ENCODE results near the gene TSPOAP1. TPM values are rescaled to one million over a fixed set of nuclear protein-coding genes. Genes with fewer than 3 reads are reported as not detected.

TSPOAP1 gene
- total and polyA plus RNA-seq, 10 of the 15 experiments (the other 5 are each of a cell fraction or from before 2014, with no cell fraction given): 0.58 to 16.4 (median 4.2) TPM; not detected in 1

GRCh38 chr17:58308985-58309917 lies 19.3 kb downstream of the TSPOAP1 start:
- 62% methylated on average over 21 of the region's 21 CpGs for WGBS (ENCODE audit: insufficient coverage, insufficient replicate concordance, low lambda C conversion rate, missing lambda C conversion rate)
- no TSS peak for BruUV-seq (replicated peaks)
- no peak for FAIRE-seq
- intact Hi-C loops (cut with micrococcal nuclease; ENCODE audit: unreplicated experiment) (no loop called here), in situ Hi-C loops (cut with MboI) (no loop called here)
- no peak overlapping the region for H3K27ac ChIP-seq (ENCODE audit: control insufficient read depth, insufficient read depth)
- no peak for ATAC-seq
- DNase-seq (ENCODE audit: low read depth, low spot score): no peak
- TF ChIP-seq ZNF24 (IDR thresholded peaks at IDR 0.05) (no peak), MXI1 (IDR thresholded peaks at IDR 0.05; ENCODE audit: low read depth, low read length) (no peak), CTCF (IDR thresholded peaks at IDR 0.05 in 2 of 3, conservative IDR thresholded peaks at IDR 0.05 in 1 of 3; ENCODE audit: control insufficient read depth in 2 of 3, extremely low read depth in 1 of 3, insufficient read depth in 1 of 3, low read depth in 3 of 3, low read length in 3 of 3) (no peak), EP300 (IDR thresholded peaks at IDR 0.05; ENCODE audit: borderline replicate concordance in 1 of 2, control insufficient read depth in 1 of 2, low read depth in 2 of 2, low read length in 2 of 2) (no peak), ZNF384 (IDR thresholded peaks at IDR 0.05; ENCODE audit: borderline replicate concordance, low read depth, low read length) (no peak), MYB (IDR thresholded peaks at IDR 0.05; ENCODE audit: borderline replicate concordance, low read depth, low read length) (no peak), YY1 (IDR thresholded peaks at IDR 0.05; ENCODE audit: low read depth, low read length) (no peak), CHD2 (IDR thresholded peaks at IDR 0.05; ENCODE audit: borderline replicate concordance, low read depth, low read length) (no peak), MYC (IDR thresholded peaks at IDR 0.05; ENCODE audit: insufficient read depth, insufficient read length, insufficient replicate concordance, low read length, severe bottlenecking) (no peak), GABPA (IDR thresholded peaks at IDR 0.05; ENCODE audit: low read depth) (no peak)
- TF ChIP-seq, protein P1, sequence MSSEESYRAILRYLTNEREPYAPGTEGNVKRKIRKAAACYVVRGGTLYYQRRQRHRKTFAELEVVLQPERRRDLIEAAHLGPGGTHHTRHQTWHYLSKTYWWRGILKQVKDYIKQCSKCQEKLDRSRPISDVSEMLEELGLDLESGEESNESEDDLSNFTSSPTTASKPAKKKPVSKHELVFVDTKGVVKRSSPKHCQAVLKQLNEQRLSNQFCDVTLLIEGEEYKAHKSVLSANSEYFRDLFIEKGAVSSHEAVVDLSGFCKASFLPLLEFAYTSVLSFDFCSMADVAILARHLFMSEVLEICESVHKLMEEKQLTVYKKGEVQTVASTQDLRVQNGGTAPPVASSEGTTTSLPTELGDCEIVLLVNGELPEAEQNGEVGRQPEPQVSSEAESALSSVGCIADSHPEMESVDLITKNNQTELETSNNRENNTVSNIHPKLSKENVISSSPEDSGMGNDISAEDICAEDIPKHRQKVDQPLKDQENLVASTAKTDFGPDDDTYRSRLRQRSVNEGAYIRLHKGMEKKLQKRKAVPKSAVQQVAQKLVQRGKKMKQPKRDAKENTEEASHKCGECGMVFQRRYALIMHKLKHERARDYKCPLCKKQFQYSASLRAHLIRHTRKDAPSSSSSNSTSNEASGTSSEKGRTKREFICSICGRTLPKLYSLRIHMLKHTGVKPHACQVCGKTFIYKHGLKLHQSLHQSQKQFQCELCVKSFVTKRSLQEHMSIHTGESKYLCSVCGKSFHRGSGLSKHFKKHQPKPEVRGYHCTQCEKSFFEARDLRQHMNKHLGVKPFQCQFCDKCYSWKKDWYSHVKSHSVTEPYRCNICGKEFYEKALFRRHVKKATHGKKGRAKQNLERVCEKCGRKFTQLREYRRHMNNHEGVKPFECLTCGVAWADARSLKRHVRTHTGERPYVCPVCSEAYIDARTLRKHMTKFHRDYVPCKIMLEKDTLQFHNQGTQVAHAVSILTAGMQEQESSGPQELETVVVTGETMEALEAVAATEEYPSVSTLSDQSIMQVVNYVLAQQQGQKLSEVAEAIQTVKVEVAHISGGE (CRISPR knock-in tag; IDR thresholded peaks at IDR 0.05): no peak
- TF ChIP-seq, protein P2, sequence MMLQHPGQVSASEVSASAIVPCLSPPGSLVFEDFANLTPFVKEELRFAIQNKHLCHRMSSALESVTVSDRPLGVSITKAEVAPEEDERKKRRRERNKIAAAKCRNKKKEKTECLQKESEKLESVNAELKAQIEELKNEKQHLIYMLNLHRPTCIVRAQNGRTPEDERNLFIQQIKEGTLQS (IDR thresholded peaks at IDR 0.05; ENCODE audit: borderline replicate concordance, extremely low read depth, low read depth, low read length): no peak
- no peaks in the 10 kb centered on the region for H3K27me3 ChIP-seq (replicated peaks in 1 of 2; ENCODE audit: control insufficient read depth in 2 of 2, insufficient read depth in 2 of 2, low read length in 1 of 2)
- no peak overlapping the region for H3K9ac ChIP-seq (ENCODE audit: control insufficient read depth, insufficient read depth, low read length)
- no peaks in the 10 kb centered on the region for H3K9me3 ChIP-seq (replicated peaks; ENCODE audit: control insufficient read depth, insufficient read depth, low read length)
- no peak overlapping the region for H3K4me2 ChIP-seq (ENCODE audit: control insufficient read depth, insufficient read depth)
- H3K4me3 ChIP-seq: no peak overlapping the region
- CTCF ChIA-PET: interaction anchor here (0.9 to 2.7 kb wide), 4 partner anchors 8 to 138 kb away, joined by 3 to 7 read pairs (median 3); partner anchors contain the start of gene RNF43
- no peaks in the 10 kb centered on the region for H3K79me2 ChIP-seq (ENCODE audit: control insufficient read depth, insufficient read depth, low read length)
- 0 out of 4 replicates have a peak, but pooled peaks cover 0 to 1% of the 10 kb centered on the region in 2 experiments for H3K36me3 ChIP-seq (ENCODE audit: control insufficient read depth in 2 of 2, insufficient read depth in 2 of 2, low read length in 1 of 2)
- H2AFZ ChIP-seq (ENCODE audit: control insufficient read depth, low read depth, low read length): no peak overlapping the region
- SMC1A ChIA-PET (ENCODE audit: uncharacterized antibody, unreplicated experiment): interaction anchor here (1.4 kb wide), 1 partner anchor 35 kb away, joined by 3 read pairs; no protein-coding TSS in a partner anchor
- H4K20me1 ChIP-seq (ENCODE audit: control insufficient read depth, insufficient read depth): no peaks in the 10 kb centered on the region
- RAD21 ChIA-PET (ENCODE audit: unreplicated experiment): interaction anchor here (0.5 kb wide), 1 partner anchor 292 kb away, joined by 3 read pairs; no protein-coding TSS in a partner anchor
- no peaks in the 10 kb centered on the region for H3K4me1 ChIP-seq (ENCODE audit: control insufficient read depth, insufficient read depth, low read length)
- POLR2A ChIA-PET: interaction anchor here (0.6 kb wide), 1 partner anchor 35 kb away, joined by 3 read pairs; no protein-coding TSS in a partner anchor

Data from GM12878 (cell line).